Endothelial cell of umbilical vein (primary cell): ENCODE data around the gene DOLPP1.

Experiments used
- EZH2 ChIP-seq: IDR thresholded peaks from 2 replicates; pipeline ENCODE4 v1.6.1; 2012; ENCODE audit warnings: borderline replicate concordance, low read depth, mild to moderate bottlenecking, moderate library complexity, low read length, inconsistent platforms; ENCODE audit not compliant: severe bottlenecking
- JUN ChIP-seq: IDR thresholded peaks from 2 replicates; pipeline ENCODE4 v1.6.1; 2011; ENCODE audit warnings: borderline replicate concordance, low read depth; ENCODE audit not compliant: insufficient read length, insufficient read depth
- MAX ChIP-seq: IDR thresholded peaks from 2 replicates; pipeline ENCODE4 v1.6.1; 2011; ENCODE audit not compliant: insufficient read depth, insufficient read length
- POLR2A ChIP-seq: IDR thresholded peaks from 2 replicates; pipeline ENCODE4 v1.6.1; 2012; ENCODE audit warnings: low read depth, mild to moderate bottlenecking, control low read depth, low read length
- POLR2AphosphoS5 ChIP-seq: IDR thresholded peaks from 2 replicates; pipeline ENCODE4 v1.6.1; 2012; ENCODE audit warnings: low read depth, mild to moderate bottlenecking, control low read depth, low read length, moderate library complexity; ENCODE audit not compliant: insufficient read depth

DNA sequence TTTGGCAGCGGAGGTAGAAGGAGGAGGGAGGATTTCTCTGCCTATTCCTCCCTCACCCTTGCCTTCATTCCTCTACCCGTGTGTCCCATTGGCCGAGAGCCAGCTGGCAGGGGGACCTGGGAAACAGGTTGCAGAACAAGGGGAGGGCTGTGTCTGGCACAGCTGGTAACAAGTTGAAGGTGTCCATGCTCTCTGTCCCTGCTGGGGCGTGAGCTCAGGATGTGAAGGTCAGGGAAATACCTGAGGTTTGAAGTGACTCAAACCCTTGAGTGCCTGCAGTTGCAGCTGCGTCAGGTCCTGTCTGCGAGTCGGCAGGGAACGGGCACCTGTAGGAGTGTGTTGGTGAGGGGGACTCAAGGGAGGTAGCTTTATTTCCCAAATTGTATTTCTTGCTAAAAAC is 28.3 kb upstream of the DOLPP1 start:
- no peak for TF ChIP-seq POLR2AphosphoS5
- TF ChIP-seq EZH2, result no peak
- no peak for TF ChIP-seq MAX
- TF ChIP-seq POLR2A, result no peak
- no peak for TF ChIP-seq JUN
